ENCODE data around the gene TLCD1. TPM values are rescaled to one million over a fixed set of nuclear protein-coding genes. Genes with fewer than 3 reads are reported as not detected.

Gene TLCD1
- total RNA-seq, 2 experiments from 2014 or later: 20.1 to 22.0 TPM

DNA sequence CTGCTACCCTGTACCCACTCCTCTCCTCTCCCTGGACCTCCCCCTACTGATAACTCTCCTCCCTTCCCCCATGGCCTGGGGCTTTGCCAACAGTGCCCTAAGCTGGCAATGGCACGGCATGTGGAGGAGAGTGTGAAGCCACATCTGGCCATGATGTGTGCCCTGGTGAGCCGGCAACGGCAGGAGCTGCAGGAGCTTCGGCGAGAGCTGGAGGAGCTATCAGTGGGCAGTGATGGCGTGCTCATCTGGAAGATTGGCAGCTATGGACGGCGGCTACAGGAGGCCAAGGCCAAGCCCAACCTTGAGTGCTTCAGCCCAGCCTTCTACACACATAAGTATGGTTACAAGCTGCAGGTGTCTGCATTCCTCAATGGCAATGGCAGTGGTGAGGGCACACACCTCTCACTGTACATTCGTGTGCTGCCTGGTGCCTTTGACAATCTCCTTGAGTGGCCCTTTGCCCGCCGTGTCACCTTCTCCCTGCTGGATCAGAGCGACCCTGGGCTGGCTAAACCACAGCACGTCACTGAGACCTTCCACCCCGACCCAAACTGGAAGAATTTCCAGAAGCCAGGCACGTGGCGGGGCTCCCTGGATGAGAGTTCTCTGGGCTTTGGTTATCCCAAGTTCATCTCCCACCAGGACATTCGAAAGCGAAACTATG, 23.0 kb upstream of the TLCD1 start:
- ChIA-PET POLR2A (interaction anchor here (1.1 to 10.4 kb wide), 2 partner anchors 22 to 29 kb away, joined by 4 to 102 read pairs; partner anchors contain the start of genes NEK8, RPL23A and TLCD1), CTCF (interaction anchor here (0.8 to 14.9 kb wide), 6 partner anchors 8 to 200 kb away, joined by 3 to 286 read pairs (median 4); partner anchors contain the start of genes NEK8 and TLCD1)

DNA sequence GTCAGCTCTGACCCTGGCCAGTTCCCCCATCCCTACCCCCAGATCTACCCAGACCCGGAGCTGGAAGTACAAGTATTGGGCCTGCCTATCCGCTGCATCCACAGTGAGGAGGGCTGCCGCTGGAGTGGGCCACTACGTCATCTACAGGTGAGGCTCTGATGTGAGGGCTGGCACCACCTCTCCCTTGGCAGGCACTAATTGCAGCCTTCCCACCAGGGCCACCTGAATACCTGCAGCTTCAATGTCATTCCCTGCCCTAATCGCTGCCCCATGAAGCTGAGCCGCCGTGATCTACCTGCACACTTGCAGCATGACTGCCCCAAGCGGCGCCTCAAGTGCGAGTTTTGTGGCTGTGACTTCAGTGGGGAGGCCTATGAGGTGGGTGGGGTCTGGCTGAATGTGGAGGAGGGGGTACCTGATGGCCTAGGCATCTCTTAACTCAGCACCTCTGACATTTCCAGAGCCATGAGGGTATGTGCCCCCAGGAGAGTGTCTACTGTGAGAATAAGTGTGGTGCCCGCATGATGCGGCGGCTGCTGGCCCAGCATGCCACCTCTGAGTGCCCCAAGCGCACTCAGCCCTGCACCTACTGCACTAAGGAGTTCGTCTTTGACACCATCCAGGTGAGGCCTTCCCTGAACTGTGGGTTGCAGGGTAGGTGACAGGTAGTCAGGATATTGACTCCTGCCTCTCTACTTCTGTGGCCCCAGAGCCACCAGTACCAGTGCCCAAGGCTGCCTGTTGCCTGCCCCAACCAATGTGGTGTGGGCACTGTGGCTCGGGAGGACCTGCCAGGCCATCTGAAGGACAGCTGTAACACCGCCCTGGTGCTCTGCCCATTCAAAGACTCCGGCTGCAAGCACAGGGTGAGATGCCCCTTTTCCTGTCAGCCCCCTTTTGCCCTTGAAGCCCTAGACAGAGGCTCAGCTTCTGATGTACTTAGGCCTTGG, 22.0 kb upstream of the TLCD1 start:
- CTCF ChIA-PET: interaction anchor here (1.2 to 14.9 kb wide), 4 partner anchors 9 to 19 kb away, joined by 3 to 286 read pairs (median 10); partner anchors contain the start of genes NEK8 and TLCD1
- POLR2A ChIA-PET: interaction anchor here (1.1 to 10.4 kb wide), 3 partner anchors 21 to 28 kb away, joined by 4 to 102 read pairs (median 13); partner anchors contain the start of genes NEK8, RPL23A and TLCD1

DNA sequence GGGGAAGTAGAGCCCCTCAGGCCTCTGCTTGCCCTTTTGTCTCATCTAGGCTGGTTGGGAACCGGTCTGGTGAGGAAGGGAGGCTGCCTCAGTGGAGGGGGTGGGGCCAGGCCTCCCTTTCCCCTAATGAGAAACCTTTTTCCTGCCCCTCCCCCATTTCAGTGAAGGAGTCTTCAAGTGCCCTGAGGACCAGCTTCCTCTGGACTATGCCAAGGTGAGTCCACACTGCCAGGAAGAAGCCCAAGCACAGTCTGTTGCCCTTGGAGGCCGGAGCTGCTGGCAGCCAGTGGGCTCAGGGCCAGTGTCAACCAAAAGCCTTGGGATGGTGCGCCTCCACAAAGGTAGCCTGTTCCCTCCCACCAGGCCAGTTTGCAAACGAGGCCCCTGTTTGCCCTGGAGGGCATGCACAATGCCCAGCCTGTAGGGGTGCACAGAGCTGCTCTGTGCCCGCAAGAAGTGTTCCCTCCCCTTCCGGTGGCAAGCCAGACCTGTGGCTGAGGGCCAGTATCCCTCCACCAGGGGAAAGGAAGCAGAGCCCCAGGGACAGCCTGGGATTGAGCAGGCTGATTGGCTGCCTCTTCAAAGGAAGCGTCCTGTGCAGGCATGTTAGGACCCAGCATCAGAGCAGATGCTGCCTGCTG, 21.1 kb upstream of the TLCD1 start:
- CTCF ChIA-PET: interaction anchor here (1.2 to 14.9 kb wide), 2 partner anchors 14 to 19 kb away, joined by 4 to 286 read pairs; partner anchors contain the start of genes NEK8 and TLCD1
- POLR2A ChIA-PET: interaction anchor here (10.4 kb wide), 1 partner anchor 20 kb away, joined by 102 read pairs; the partner anchor contains the start of genes NEK8 and TLCD1

DNA sequence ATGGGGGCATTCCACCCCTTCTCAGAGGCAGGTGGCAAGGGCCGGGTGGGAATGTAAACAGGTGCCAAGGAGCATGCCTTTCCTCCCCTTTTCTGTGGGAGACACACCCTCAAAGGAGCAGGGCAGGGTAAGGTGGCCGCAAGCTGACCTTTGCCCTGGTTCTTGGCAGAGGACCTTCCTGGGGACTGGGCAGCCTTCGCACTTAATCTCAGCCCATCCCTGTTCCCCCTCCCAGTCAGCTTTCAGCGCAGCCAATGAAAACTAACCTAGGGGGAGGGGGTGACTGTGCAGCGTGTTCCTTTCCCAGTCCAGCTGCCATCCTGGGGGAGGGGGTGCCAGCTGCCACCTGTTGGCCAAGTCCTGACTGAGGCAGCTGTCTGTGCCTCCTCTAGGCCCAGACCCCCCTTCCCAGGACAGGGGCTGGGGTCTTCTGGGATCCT, 20.6 kb upstream of the TLCD1 start:
- ChIA-PET POLR2A (interaction anchor here (0.5 to 10.4 kb wide), 4 partner anchors 20 to 67 kb away, joined by 3 to 102 read pairs (median 5); partner anchors contain the start of genes NEK8, PROCA1, RPL23A and TLCD1), CTCF (interaction anchor here (14.9 kb wide), 1 partner anchor 18 kb away, joined by 286 read pairs; the partner anchor contains the start of genes NEK8 and TLCD1)

DNA sequence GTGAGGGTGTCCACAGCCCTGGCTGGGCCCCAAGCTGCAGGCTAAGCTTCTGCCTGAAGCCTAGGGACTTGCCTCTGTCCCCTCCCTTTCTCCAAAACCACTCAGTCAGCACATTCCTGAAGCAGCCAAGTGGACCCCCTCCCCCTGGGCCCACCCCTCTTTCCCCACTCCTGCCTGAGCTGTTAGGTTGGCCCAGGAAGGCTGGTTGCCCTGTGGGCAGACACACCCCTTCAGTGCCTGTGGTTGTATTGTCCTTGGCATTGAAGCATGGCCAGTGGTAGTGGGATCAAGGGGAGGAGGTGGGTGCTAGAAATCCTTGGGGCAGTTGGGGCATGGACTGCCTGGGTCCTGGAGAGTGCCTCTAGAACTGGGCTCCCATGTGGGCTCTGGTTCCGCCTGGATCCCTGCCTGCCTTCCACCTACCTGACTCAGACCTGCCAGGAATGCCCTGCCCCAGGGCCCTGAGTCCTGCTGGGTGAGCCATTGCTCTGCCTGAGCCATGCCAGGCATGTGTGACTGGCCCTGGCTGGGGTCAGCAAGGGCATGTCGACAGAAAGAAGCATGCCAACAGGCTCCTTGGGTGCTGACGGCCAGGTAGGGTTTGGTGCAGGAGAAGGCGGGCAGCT, 19.9 kb upstream of the TLCD1 start:
- ChIA-PET POLR2A (interaction anchor here (0.5 to 10.4 kb wide), 4 partner anchors 19 to 314 kb away, joined by 3 to 102 read pairs (median 6); partner anchors contain the start of genes NEK8, PROCA1, RPL23A and TLCD1), CTCF (interaction anchor here (0.8 to 14.9 kb wide), 4 partner anchors 17 to 203 kb away, joined by 3 to 286 read pairs (median 4); partner anchors contain the start of genes FLOT2, NEK8 and TLCD1)

DNA sequence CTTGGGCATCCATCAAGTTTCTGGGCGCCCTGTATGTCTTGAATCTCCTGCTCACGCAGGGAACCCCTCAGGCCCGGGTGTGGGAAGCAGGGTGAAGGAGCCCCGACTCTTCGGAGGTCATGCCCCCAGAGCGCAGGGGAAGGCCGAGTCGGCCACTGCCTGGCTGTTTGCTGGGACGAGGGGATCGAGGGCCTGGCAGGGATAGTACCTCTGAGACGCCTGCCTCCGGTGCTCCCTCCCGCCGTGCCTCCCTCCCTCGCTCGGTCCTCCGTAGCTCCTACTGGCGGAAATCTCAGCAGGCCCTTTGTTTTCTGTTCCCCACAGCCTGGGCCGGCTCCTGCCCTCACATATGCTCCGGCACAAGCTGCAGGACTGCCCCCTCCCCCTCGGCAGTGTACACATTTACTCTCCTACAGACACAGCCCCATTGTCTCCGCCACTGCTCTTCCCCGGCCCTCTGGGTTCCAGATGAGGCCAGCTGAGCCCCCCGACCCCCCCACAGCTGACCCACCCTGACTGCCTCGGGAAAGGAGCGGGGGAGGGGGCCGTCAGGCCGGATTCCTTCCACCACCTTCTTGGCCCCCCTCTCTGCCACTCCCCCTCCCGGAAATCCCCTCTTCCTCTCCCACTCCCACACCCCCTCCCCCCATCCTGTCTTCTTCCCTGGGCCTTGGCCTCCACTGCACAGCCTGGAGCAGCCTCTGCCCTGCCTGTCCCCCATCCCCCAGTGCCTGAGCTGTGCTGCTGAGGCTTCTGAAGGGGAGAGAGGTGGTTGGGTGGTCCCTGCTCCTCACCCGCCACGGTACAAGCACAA, 19.1 kb upstream of the TLCD1 start:
- ChIA-PET POLR2A (interaction anchor here (0.5 to 10.4 kb wide), 2 partner anchors 18 to 108 kb away, joined by 4 to 102 read pairs; partner anchors contain the start of genes NEK8 and TLCD1), CTCF (interaction anchor here (0.8 to 14.9 kb wide), 5 partner anchors 17 to 204 kb away, joined by 3 to 286 read pairs (median 4); partner anchors contain the start of genes FLOT2, NEK8 and TLCD1)

DNA sequence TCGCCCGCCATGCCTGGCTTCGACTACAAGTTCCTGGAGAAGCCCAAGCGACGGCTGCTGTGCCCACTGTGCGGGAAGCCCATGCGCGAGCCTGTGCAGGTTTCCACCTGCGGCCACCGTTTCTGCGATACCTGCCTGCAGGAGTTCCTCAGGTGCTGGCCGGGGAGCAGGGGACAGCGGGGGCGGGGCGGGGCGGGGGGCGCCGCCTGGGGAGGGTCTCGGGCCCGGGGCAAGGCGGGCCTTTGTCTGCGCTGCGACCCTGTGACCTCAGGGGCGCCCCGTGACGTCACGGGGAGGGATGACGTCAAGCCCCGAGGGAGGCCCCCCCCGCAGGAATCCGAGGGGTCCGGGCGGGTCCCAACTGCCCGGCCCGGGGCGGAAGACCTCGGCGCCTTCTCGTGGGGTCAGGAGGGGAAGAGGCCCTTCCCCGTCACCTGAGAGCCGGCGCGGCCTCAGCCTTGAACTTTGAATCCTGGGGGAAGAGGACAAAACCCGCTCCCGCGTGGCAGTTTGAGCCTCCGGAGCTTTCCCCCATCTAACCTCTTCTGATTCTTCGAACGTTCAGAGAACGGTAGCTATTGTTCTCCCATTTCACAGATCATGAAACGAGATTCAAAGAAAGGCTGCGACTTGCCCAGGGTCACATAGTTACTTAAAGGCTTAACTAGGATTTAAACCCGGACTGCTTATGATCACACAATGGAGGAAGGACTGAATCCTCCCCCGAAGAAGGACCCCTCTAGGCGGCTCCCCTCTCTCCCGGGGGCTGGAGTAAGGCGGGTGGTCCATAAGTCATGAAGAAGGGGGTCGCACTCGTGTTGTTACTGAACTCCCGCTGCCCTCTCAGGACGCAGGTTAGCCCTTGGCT, 18.3 kb upstream of the TLCD1 start:
- CTCF ChIA-PET: interaction anchor here (1.0 to 14.9 kb wide), 6 partner anchors 16 to 205 kb away, joined by 3 to 286 read pairs (median 4); partner anchors contain the start of genes FLOT2, NEK8 and TLCD1
- POLR2A ChIA-PET: interaction anchor here (0.5 to 10.4 kb wide), 2 partner anchors 18 to 109 kb away, joined by 4 to 102 read pairs; partner anchors contain the start of genes NEK8 and TLCD1

DNA sequence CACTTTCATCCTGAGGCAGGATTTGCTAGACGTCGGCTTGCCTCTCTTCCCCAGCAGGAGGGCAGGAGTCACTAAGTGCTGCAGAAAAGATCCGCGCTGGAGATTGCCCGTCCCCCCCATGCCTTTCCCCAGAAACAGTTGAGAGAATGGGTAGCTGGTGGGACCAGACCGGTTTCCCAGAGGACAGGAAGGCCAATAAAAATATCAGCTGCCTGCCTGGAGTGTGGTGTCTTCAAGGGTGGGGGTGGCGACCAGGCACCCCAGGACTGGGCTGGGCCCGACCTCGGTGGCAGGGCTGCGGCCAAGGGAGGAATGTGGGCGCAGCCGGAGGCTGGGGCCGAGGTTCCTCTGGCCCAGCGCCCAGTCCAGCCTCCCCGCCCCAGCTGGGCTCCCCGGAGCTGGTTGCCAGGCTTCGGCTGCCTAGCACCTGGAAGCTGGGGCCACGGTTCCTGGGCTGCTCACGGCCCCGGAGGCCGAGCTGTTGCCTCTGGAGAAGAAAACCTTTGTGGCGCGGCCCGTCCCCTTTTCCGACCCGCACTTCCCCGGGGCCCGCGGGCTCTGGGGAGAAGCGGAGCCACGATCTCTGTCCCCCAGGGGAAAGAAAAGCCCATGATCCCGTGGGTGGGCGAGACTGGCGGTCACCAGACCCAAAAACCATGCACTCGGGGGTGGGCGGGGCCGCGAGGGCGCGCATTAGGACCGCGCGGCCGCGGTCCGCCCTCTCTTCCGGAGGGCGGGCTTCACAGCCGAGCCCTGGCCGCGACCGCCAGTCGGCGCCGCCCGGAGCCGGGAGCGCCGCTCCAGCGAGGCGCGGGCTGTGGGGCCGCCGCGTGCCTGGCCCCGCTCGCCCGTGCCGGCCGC, 17.4 kb upstream of the TLCD1 start, which contains the start of gene TRAF4:
Gene TRAF4, plus strand, starts transcription at position 769 of the 861 bp plus-strand sequence. CDS start 102 bp downstream, outside the sequence.
- POLR2A ChIA-PET: interaction anchor here (0.7 to 10.4 kb wide), 2 partner anchors 9 to 17 kb away, joined by 3 to 102 read pairs; partner anchors contain the start of genes NEK8 and TLCD1
- CTCF ChIA-PET: interaction anchor here (1.0 to 14.9 kb wide), 3 partner anchors 15 to 202 kb away, joined by 3 to 286 read pairs (median 21); partner anchors contain the start of genes NEK8 and TLCD1

DNA sequence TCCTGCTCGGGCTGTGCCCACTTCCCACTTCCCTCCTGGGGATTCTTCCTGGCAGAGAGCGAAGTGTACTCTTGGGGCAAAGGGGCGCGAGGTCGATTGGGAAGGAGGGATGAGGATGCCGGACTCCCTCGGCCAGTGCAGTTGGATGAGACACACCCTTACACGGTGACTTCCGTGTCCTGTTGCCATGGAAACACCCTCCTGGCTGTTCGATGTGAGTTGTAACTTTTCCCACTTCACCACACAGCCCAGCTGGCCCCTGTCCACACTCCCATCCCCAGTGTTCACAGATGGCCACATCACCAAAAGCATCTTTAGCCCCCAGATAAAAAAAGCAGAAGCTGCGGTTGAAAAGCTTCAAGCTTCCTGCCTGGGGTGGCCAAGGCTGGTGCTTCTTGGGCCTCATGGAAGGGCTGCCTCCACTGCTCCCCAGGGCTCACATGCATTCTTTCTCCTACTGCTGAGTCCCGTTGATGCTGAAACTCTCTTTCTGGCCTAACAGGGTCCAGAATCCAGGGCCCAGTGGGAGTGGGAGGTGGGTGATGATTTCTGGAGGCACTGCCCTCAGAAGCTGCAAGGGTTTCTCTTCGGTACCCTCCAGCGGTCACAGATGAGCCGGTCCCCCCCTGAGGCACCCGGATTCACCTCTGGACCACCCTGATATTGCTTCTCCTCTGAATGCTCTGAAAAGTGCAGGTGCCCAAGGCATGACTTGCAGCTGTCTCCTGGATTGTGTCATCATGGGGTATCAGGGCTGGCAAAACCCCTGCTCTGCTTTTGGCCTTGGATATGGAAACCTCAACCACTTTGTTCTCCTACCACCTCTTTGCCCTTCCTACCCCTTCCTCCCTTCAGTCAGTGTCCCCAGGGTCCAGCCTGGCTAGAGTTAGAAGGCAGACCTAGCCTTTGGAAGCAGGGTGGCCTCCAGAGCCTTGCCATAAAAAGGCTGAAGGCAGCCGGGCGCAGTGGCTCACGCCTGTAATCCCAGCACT, 15.6 kb upstream of the TLCD1 start:
- POLR2A ChIA-PET: interaction anchor here (1.0 kb wide), 1 partner anchor 15 kb away, joined by 3 read pairs; no protein-coding TSS in a partner anchor
- CTCF ChIA-PET: interaction anchor here (0.9 to 14.9 kb wide), 3 partner anchors 9 to 22 kb away, joined by 3 to 286 read pairs (median 21); partner anchors contain the start of genes NEK8 and TLCD1

DNA sequence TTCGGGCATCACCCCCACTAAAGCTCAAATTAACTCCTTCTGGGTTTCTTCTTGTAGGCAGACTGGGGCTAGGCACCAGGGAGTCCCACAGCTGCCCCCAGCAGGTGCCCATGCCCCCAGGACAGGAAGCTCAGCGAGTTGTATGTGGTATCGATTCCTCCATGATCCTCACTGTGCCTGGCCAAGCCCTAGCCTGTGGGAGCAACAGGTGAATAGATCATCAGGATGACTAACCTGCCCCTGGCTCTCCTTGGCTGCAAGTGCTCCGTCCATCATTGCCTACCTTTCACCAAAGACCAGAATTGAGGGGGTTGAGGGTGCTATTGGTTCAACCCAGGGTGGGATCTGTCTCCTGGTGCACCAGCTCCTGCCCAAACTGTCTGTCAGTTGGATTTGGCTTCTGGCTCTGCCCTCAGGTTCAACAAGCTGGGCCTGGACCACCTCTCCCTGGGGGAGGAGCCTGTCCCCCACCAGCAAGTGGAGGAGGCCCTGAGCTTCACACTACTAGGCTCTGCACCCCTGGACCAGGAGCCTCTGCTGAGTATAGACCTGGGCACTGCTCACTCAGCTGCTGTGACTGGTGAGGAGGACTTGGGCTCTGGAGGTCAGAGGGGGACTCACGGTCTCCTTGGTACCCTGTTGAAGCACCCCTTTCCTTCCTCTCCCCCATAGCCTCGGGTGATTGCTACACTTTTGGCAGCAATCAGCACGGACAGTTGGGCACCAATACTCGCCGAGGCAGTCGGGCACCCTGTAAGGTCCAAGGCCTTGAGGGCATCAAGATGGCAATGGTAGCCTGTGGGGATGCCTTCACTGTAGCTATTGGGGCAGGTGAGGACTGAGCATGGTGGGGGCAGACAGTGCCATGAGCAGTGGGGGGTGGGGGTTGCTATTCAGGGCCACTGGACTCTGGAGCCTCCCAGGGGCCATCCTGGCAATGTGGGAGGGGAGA, 14.6 kb upstream of the TLCD1 start:
- ChIA-PET CTCF (interaction anchor here (1.2 to 14.9 kb wide), 3 partner anchors 11 to 16 kb away, joined by 3 to 286 read pairs (median 3); partner anchors contain the start of genes NEK8 and TLCD1), POLR2A (interaction anchor here (0.6 kb wide), 1 partner anchor 13 kb away, joined by 3 read pairs; no protein-coding TSS in a partner anchor)

DNA sequence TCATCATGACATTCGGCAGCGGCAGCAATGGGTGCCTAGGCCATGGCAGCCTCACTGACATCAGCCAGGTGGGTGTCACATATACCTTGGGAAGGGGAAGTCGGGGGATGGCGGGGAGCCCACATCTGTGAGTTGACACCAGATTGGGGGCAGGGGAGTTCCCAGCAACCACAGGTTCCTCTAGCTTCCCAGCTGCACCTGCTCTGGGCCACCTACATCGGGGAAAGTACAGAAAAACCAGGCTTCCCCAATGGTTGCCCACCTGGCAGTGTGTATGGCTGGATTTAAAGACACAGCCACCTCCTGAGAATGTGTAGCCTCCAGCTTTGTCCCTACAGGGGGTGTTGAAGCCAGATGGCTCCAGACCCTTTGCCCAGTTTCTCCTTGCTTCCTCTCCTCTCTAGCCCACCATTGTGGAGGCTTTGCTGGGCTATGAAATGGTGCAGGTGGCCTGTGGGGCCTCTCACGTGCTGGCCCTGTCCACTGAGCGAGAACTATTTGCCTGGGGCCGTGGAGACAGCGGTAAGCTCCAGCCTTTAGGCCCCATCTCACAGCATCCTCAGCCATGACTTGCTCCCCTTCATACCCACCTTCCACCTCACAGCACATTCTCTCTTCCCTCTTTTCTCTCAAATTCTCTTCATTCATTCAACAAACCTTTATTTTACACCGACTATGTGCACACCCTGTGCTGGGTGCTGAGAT, 12.8 kb upstream of the TLCD1 start:
- CTCF ChIA-PET: no interaction called here
- POLR2A ChIA-PET: no interaction called here

All from activated CD8-positive, alpha-beta memory T cell treated with anti-CD3 and anti-CD28 coated beads for 36 hours (primary cell).